HCT116 (cell line): ENCODE data around the gene IGF2R. TPM values are rescaled to one million over a fixed set of nuclear protein-coding genes. Genes with fewer than 3 reads are reported as not detected.

Experiments
- ATAC-seq: fragments of 200-7000 bp; cut with Tn5 transposase; 2 replicates; pipeline ENCODE4 v1.9.1; 2020; ENCODE audit warnings: mild to moderate bottlenecking, moderate library complexity
- BruUV-seq: library from RNA; stranded (reverse); fragments of 400-500 nt; replicated peaks from 2 replicates; lab custom pipeline; 2021; lab: Mats Ljungman, UMichigan
- CTCF ChIA-PET: fragments of 300-600 bp; sonication (Branson Sonifier 250); formaldehyde crosslinking; loops from one replicate; lab custom pipeline; 2021; ENCODE audit warnings: antibody characterized with exemption; lab: Charles Lee
- POLR2A ChIA-PET: fragments of 300-600, 350-600 bp; sonication (Branson Sonifier 250); formaldehyde crosslinking; loops from one replicate; lab custom pipeline; 2021; ENCODE audit warnings: antibody characterized with exemption; lab: Charles Lee
- RAD21 ChIA-PET, 2 experiments: fragments of 300-600 bp; sonication (Branson Sonifier 250); formaldehyde crosslinking; loops; one replicate each; lab custom pipeline; 2023; ENCODE audit warnings: low total read pairs in 2 of 2; ENCODE audit not compliant: uncharacterized antibody in 2 of 2, unreplicated experiment in 2 of 2, low non-redundant PET in 1 of 2; lab: Charles Lee
- DNase-seq: peaks from one replicate; pipeline ENCODE4 v3.0.0-alpha.2; 2010; ENCODE audit warnings: low read depth, low spot score
- H2AFZ ChIP-seq: fragments of 200-600 bp; shearing (Covaris generic), sonication (generic); 2 replicates; pipeline ENCODE4 v1.6.1; 2017; ENCODE audit warnings: low read depth, mixed run types, mixed read lengths, antibody characterized with exemption, low read length; ENCODE audit not compliant: poor library complexity, severe bottlenecking
- H3K27ac ChIP-seq: 2 replicates; pipeline ENCODE4 v1.5.1; 2012; ENCODE audit warnings: low read depth, low read length
- H3K27me3 ChIP-seq: fragments of 200-600 bp; sonication (generic); 2 replicates; pipeline ENCODE4 v1.6.1; 2016; ENCODE audit warnings: mixed run types, low read length, mixed read lengths; ENCODE audit not compliant: insufficient read depth
- H3K36me3 ChIP-seq, 2 experiments: fragments of 200-500 bp in 1 of 2; fragments of 200-600 bp in 1 of 2; sonication (Bioruptor generic) in 1 of 2; sonication (generic) in 1 of 2; 2 replicates each; pipeline versions ENCODE4 v1.5.1 to v1.6.1; 2014 to 2016; ENCODE audit warnings: low read length in 2 of 2, inconsistent platforms in 1 of 2, mixed read lengths in 1 of 2, mixed run types in 1 of 2; ENCODE audit not compliant: insufficient read depth in 2 of 2, control insufficient read depth in 1 of 2
- H3K4me1 ChIP-seq, 2 experiments: fragments of 200-600 bp in 1 of 2; sonication (generic) in 1 of 2; 2 replicates each; pipeline versions ENCODE4 v1.5.1 to v1.6.1; 2012 to 2017; ENCODE audit warnings: low read length in 2 of 2, inconsistent platforms in 1 of 2, mild to moderate bottlenecking in 1 of 2, mixed read lengths in 1 of 2, mixed run types in 1 of 2, moderate library complexity in 1 of 2; ENCODE audit not compliant: insufficient read depth in 2 of 2, control insufficient read depth in 1 of 2
- H3K4me2 ChIP-seq: fragments of 200-600 bp; sonication (generic); 2 replicates; pipeline ENCODE4 v1.6.1; 2017; ENCODE audit warnings: mixed run types, low read length, mixed read lengths
- H3K4me3 ChIP-seq, 2 experiments: fragments of 200-600 bp in 1 of 2; sonication (generic) in 1 of 2; replicated peaks in 1 of 2; 2 replicates each; pipeline ENCODE4 v1.5.1; 2011 to 2016; ENCODE audit warnings: low read length in 2 of 2, control low read depth in 1 of 2, low read depth in 1 of 2, mild to moderate bottlenecking in 1 of 2, mixed read lengths in 1 of 2, mixed run types in 1 of 2
- H3K79me2 ChIP-seq: fragments of 200-600 bp; sonication (generic); 2 replicates; pipeline ENCODE4 v1.6.1; 2017; ENCODE audit warnings: mild to moderate bottlenecking, mixed run types, low read length, moderate library complexity, mixed read lengths; ENCODE audit not compliant: insufficient read depth
- H3K9ac ChIP-seq: fragments of 200-600 bp; sonication (generic); 2 replicates; pipeline ENCODE4 v1.6.1; 2016; ENCODE audit warnings: low read length, mixed read lengths
- H3K9me2 ChIP-seq: fragments of 200-600 bp; sonication (generic), shearing (Covaris generic); 2 replicates; pipeline ENCODE4 v1.6.1; 2017; ENCODE audit warnings: mixed run types, mild to moderate bottlenecking, moderate library complexity; ENCODE audit not compliant: insufficient read depth
- H3K9me3 ChIP-seq, 2 experiments: fragments of 200-500 bp in 1 of 2; fragments of 200-600 bp in 1 of 2; sonication (Bioruptor generic) in 1 of 2; sonication (generic) in 1 of 2; 2 replicates each; pipeline ENCODE4 v1.6.1; 2014 to 2017; ENCODE audit warnings: low read length in 2 of 2, mixed read lengths in 2 of 2, inconsistent platforms in 1 of 2, low read depth in 1 of 2, mild to moderate bottlenecking in 1 of 2, mixed run types in 1 of 2, moderate library complexity in 1 of 2; ENCODE audit not compliant: control insufficient read depth in 1 of 2, insufficient read depth in 1 of 2
- H4K20me1 ChIP-seq: fragments of 200-600 bp; sonication (generic), shearing (Covaris generic); 2 replicates; pipeline ENCODE4 v1.6.1; 2017; ENCODE audit warnings: mixed run types, mild to moderate bottlenecking, moderate library complexity; ENCODE audit not compliant: insufficient read depth
- CBX3 ChIP-seq: IDR thresholded peaks from 2 replicates; pipeline ENCODE4 v1.6.1; 2012; ENCODE audit warnings: low read depth
- EGR1 ChIP-seq: IDR thresholded peaks from 2 replicates; pipeline ENCODE4 v1.6.1; 2012; ENCODE audit warnings: low read depth
- EZH2 ChIP-seq: fragments of 200-600 bp; sonication (generic); IDR thresholded peaks from 2 replicates; pipeline ENCODE4 v1.6.1; 2017; ENCODE audit warnings: antibody characterized with exemption, mixed run types
- EZH2phosphoT487 ChIP-seq: fragments of 200-600 bp; IDR thresholded peaks from 2 replicates; pipeline ENCODE4 v1.6.1; 2018; ENCODE audit warnings: antibody characterized with exemption, borderline replicate concordance
- FOSL1 ChIP-seq: IDR thresholded peaks from 2 replicates; pipeline ENCODE4 v1.6.1; 2012; ENCODE audit warnings: low read depth
- JUND ChIP-seq: IDR thresholded peaks from 2 replicates; pipeline ENCODE4 v1.6.1; 2012
- RAD21 ChIP-seq: IDR thresholded peaks from 2 replicates; pipeline ENCODE4 v1.6.1; 2012; ENCODE audit warnings: low read depth, mild to moderate bottlenecking
- SP1 ChIP-seq: IDR thresholded peaks from 2 replicates; pipeline ENCODE4 v1.6.1; 2012; ENCODE audit warnings: low read depth
- ZBTB33 ChIP-seq: IDR thresholded peaks from 2 replicates; pipeline ENCODE4 v1.6.1; 2011; ENCODE audit warnings: mild to moderate bottlenecking, low read length, moderate library complexity; ENCODE audit not compliant: insufficient replicate concordance; ENCODE audit errors: extremely low read depth
- ZNF274 ChIP-seq: fragments of 200-500 bp; sonication (Bioruptor generic); IDR thresholded peaks from 2 replicates; pipeline ENCODE4 v1.6.1; 2014; ENCODE audit warnings: mild to moderate bottlenecking, low read depth, low read length, inconsistent platforms
- intact Hi-C: fragments of 100-400 bp; cut with micrococcal nuclease; formaldehyde crosslinking; loops from 2 replicates; pipeline ENCODE4 v1.10.0; 2022
- total RNA-seq: library from RNA; stranded (reverse); gene quantifications from one replicate; pipeline ENCODE4 v1.2.1, GENCODE V29; 2021; ENCODE audit not compliant: unreplicated experiment
- TF ChIP-seq, protein P1 (sequence below): IDR thresholded peaks from 2 replicates; pipeline ENCODE4 v1.6.1; 2012

The IGF2R gene
- total RNA-seq, 1 experiment from 2014 or later: 37.0 TPM

DNA sequence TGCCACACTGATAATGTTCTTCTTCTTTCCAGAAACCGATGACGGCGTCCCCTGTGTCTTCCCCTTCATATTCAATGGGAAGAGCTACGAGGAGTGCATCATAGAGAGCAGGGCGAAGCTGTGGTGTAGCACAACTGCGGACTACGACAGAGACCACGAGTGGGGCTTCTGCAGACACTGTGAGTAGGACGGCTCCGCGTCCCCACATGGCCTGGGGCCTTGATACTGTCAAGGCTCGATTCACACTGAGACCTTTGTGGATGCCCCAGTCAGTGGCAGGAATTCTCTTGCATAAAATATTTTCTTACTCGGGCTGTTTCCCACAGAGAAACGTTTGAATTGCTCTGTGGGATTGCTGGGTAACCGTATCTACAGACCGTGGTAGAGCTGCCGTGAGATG, 111.2 kb downstream of the IGF2R start:
- ChIA-PET CTCF (no interaction called here), POLR2A (no interaction called here), RAD21 (no interaction called here)
- Histone ChIP-seq H3K9ac (no peak overlapping the region), H3K4me2 (no peak overlapping the region), H4K20me1 (no peaks in the 10 kb centered on the region), H3K27ac (no peak overlapping the region), H3K9me2 (no peaks in the 10 kb centered on the region), H2AFZ (no peak overlapping the region), H3K79me2 (no peaks in the 10 kb centered on the region), H3K4me3 (no peak overlapping the region), H3K4me1 (no peaks in the 10 kb centered on the region), H3K9me3 (no peaks in the 10 kb centered on the region), H3K27me3 (no peaks in the 10 kb centered on the region), H3K36me3 (peaks cover 0 to 8% of the 10 kb centered on the region in 2 experiments; a peak in 2 of 4 replicates)
- BruUV-seq: no TSS peak
- DNase-seq (no peak), ATAC-seq (no peak)
- intact Hi-C loops: no loop called here
- TF ChIP-seq, protein P1, sequence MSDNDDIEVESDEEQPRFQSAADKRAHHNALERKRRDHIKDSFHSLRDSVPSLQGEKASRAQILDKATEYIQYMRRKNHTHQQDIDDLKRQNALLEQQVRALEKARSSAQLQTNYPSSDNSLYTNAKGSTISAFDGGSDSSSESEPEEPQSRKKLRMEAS: no peak
- TF ChIP-seq EGR1: no peak
- TF ChIP-seq JUND: no peak
- no peak for TF ChIP-seq FOSL1

DNA sequence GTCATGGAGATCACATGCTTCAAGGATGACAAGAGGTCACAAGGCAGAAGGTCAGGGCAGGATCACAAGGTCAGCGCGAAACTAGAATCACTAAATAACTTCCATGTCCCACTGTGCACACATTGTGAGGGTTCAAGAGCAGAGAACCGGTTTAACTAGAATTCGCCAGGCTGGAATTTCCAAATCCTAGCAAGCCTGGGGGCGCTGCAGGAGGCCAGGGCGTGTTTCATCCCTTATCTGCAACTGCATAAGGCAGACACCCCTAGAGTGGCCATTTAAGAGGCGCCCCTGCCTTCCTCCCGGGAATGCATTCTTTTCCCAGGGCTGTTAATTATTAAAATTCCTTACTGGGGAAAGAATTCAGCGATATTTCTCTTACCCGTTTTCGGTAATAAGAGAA, 112.5 kb downstream of the IGF2R start:
- CTCF ChIA-PET: no interaction called here
- H3K4me1 ChIP-seq: no peaks in the 10 kb centered on the region
- no peak overlapping the region for H3K4me3 ChIP-seq
- no peaks in the 10 kb centered on the region for H3K9me2 ChIP-seq
- ATAC-seq: no peak
- no peak for TF ChIP-seq EZH2phosphoT487
- no peak for TF ChIP-seq SP1
- no peak for TF ChIP-seq ZNF274
- TF ChIP-seq ZBTB33: no peak
- no peak for TF ChIP-seq FOSL1
- TF ChIP-seq EZH2: no peak
- no peak for TF ChIP-seq RAD21
- no peak for TF ChIP-seq CBX3
- H3K27ac ChIP-seq: no peak overlapping the region
- no peak overlapping the region for H3K9ac ChIP-seq
- no peak overlapping the region for H3K4me2 ChIP-seq
- BruUV-seq: no TSS peak
- RAD21 ChIA-PET: no interaction called here
- no peak for DNase-seq
- no peak overlapping the region for H2AFZ ChIP-seq
- H3K36me3 ChIP-seq: peaks cover 0 to 9% of the 10 kb centered on the region in 2 experiments; a peak in 2 of 4 replicates
- no peaks in the 10 kb centered on the region for H3K79me2 ChIP-seq
- no peaks in the 10 kb centered on the region for H4K20me1 ChIP-seq
- no peaks in the 10 kb centered on the region for H3K9me3 ChIP-seq
- intact Hi-C loops: no loop called here
- POLR2A ChIA-PET: no interaction called here
- no peaks in the 10 kb centered on the region for H3K27me3 ChIP-seq
